CD8-positive, alpha-beta memory T cell (primary cell): Measurements from ENCODE around the gene GUCD1. TPM values are rescaled to one million over a fixed set of nuclear protein-coding genes. Genes with fewer than 3 reads are reported as not detected.
A peak's percentile ranks its signal among the peaks of the same experiment; 100 is the strongest.

Experiments
- CTCF ChIA-PET: fragments of 350-600 bp; sonication (Branson Sonifier 250); formaldehyde crosslinking; loops from one replicate; lab custom pipeline; 2021; ENCODE audit warnings: antibody characterized with exemption; lab: Charles Lee
- POLR2A ChIA-PET: fragments of 350-600 bp; sonication (Branson Sonifier 250); formaldehyde crosslinking; loops from one replicate; lab custom pipeline; 2021; ENCODE audit warnings: antibody characterized with exemption; lab: Charles Lee
- DNase-seq, 5 donors: peaks; one replicate each; pipeline versions ENCODE4 v3.0.0 to v3.0.0-alpha.2; 2020 to 2022; ENCODE audit warnings: mixed read lengths in 1 of 5
- H3K27ac ChIP-seq: one replicate; pipeline ENCODE4 v1.7.0; 2013; ENCODE audit warnings: low read depth, mild to moderate bottlenecking, low read length, moderate library complexity
- H3K27me3 ChIP-seq: 2 replicates; pipeline ENCODE4 v1.7.0; 2013; ENCODE audit warnings: low read length, mild to moderate bottlenecking; ENCODE audit not compliant: insufficient read depth, poor library complexity, severe bottlenecking
- H3K36me3 ChIP-seq: 2 replicates; pipeline ENCODE4 v1.7.0; 2013; ENCODE audit warnings: mild to moderate bottlenecking, low read length, moderate library complexity; ENCODE audit not compliant: insufficient read depth
- H3K4me1 ChIP-seq: 2 replicates; pipeline ENCODE4 v1.7.0; 2013; ENCODE audit warnings: mild to moderate bottlenecking, low read length, moderate library complexity; ENCODE audit not compliant: insufficient read depth
- H3K4me3 ChIP-seq: 2 replicates; pipeline ENCODE4 v1.7.0; 2013; ENCODE audit warnings: mild to moderate bottlenecking, low read length
- H3K9me3 ChIP-seq: 2 replicates; pipeline ENCODE4 v1.7.0; 2013; ENCODE audit warnings: mild to moderate bottlenecking, low read length
- H3K27ac Mint-ChIP-seq, 8 donors: one replicate each; pipeline ENCODE4 v1.8.0; 2020 to 2021; ENCODE audit warnings: mixed read lengths in 8 of 8, mild to moderate bottlenecking in 6 of 8, inconsistent platforms in 3 of 8, moderate library complexity in 3 of 8
- H3K27me3 Mint-ChIP-seq, 2 donors: one replicate each; pipeline ENCODE4 v1.8.0; 2020 to 2021; ENCODE audit warnings: mixed read lengths in 2 of 2, mild to moderate bottlenecking in 1 of 2, moderate library complexity in 1 of 2
- H3K36me3 Mint-ChIP-seq, 3 donors: one replicate each; pipeline ENCODE4 v1.8.0; 2020 to 2021; ENCODE audit warnings: mixed read lengths in 3 of 3, inconsistent platforms in 1 of 3, mild to moderate bottlenecking in 1 of 3
- H3K4me1 Mint-ChIP-seq, 3 donors: one replicate each; pipeline ENCODE4 v1.8.0; 2020 to 2021; ENCODE audit warnings: mixed read lengths in 3 of 3, inconsistent platforms in 1 of 3, mild to moderate bottlenecking in 1 of 3
- H3K4me3 Mint-ChIP-seq, 7 donors: one replicate each; pipeline ENCODE4 v1.8.0; 2020 to 2021; ENCODE audit warnings: mixed read lengths in 7 of 7, mild to moderate bottlenecking in 6 of 7, moderate library complexity in 4 of 7, inconsistent platforms in 2 of 7
- H3K9me3 Mint-ChIP-seq, 5 donors: one replicate each; pipeline ENCODE4 v1.8.0; 2020 to 2022; ENCODE audit warnings: mixed read lengths in 5 of 5, mild to moderate bottlenecking in 3 of 5, moderate library complexity in 2 of 5, inconsistent platforms in 1 of 5
- polyA plus RNA-seq: library from polyadenylated mRNA; unstranded; fragments of 300-500 nt; fragmentation: Illumina TruSeq; gene quantifications from one replicate; pipeline ENCODE4 v1.2.3, GENCODE V29; 2021
- total RNA-seq, 2 experiments: library from RNA; stranded (reverse); gene quantifications; one replicate each; pipeline ENCODE4 v1.2.3, GENCODE V29; 2021

Gene GUCD1
- total and polyA plus RNA-seq, 3 experiments from 2014 or later = 50.8 to 123 (median 115) TPM

DNA sequence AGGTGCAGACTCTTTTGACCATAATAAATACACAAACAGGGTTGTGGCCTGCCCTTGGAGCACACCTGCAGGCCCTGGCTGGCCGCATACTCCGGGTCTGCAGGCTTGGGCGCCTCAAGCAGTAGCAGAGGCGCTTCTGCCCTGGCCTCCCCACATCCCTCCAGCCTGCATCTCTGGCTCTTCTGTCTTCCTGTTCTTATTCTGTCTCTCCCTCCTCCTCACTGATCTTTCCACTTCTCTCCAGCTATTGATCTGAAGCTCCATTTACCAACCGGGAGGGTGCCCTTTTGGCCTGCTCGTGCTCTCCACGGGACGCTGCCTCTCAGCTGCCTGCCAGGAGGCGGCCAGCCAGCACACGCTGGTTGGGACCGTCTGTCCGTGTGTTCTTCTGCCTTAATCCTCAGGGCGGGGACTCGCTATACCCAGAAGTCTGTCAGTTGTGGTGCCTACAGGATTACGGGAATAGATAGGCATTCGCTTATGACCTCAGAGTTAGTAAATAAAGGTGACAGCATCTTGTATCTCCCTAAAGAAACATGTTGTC, 54.6 kb downstream of the GUCD1 start:
- no peaks in the 10 kb centered on the region for H3K9me3 ChIP-seq
- Mint-ChIP-seq H3K27me3 (no peaks in the 10 kb centered on the region), H3K27ac (peak overlapping the region in 2 of 8 donors; percentile 27 to 47), H3K9me3 (no peaks in the 10 kb centered on the region), H3K4me1 (peaks cover 5 to 13% (median 8%) of the 10 kb centered on the region in 3 donors), H3K36me3 (peaks cover 0 to 2% (median 0%) of the 10 kb centered on the region in 3 donors), H3K4me3 (no peak overlapping the region)
- no peak overlapping the region for H3K27ac ChIP-seq
- ChIA-PET CTCF (no interaction called here), POLR2A (no interaction called here)
- peaks cover 4% of the 10 kb centered on the region for H3K4me1 ChIP-seq
- H3K4me3 ChIP-seq = no peak overlapping the region
- H3K36me3 ChIP-seq = no peaks in the 10 kb centered on the region
- H3K27me3 ChIP-seq = no peaks in the 10 kb centered on the region
- no peak for DNase-seq

DNA sequence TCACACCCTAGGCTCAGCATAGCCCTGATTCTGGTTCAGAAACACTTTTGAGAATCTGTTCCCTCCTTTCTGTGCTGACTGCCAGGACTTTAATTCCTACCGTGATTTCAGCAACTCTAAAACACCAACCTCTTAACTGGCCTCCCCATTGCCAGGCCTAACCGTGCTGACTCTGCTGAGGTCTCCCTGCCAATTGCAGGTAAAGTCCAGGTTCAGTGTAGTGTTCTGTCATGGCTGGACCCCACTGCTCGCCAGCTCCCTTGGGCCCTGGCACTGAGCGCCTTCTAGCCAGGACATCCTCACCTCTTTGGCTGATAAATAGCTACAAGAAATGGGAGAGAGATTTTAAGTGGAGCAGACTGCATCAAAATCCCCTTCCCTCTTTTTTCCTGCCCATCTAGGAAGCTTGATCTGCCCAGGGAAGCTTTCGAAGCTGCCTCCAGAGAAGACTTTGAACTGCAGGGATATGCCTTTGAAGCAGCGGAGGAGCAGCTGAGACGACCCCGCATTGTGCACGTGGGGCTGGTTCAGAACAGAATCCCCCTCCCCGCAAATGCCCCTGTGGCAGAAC, 55.1 kb downstream of the GUCD1 start:
- POLR2A ChIA-PET = no interaction called here
- Histone ChIP-seq H3K9me3 (no peaks in the 10 kb centered on the region), H3K27ac (no peak overlapping the region), H3K4me1 (peaks cover 4% of the 10 kb centered on the region), H3K4me3 (no peak overlapping the region), H3K27me3 (no peaks in the 10 kb centered on the region), H3K36me3 (no peaks in the 10 kb centered on the region)
- Mint-ChIP-seq H3K4me1 (peaks cover 5 to 13% (median 8%) of the 10 kb centered on the region in 3 donors), H3K27ac (no peak overlapping the region), H3K9me3 (no peaks in the 10 kb centered on the region), H3K27me3 (no peaks in the 10 kb centered on the region), H3K36me3 (peaks cover 0 to 2% (median 0%) of the 10 kb centered on the region in 3 donors), H3K4me3 (no peak overlapping the region)
- CTCF ChIA-PET = no interaction called here
- DNase-seq = no peak

DNA sequence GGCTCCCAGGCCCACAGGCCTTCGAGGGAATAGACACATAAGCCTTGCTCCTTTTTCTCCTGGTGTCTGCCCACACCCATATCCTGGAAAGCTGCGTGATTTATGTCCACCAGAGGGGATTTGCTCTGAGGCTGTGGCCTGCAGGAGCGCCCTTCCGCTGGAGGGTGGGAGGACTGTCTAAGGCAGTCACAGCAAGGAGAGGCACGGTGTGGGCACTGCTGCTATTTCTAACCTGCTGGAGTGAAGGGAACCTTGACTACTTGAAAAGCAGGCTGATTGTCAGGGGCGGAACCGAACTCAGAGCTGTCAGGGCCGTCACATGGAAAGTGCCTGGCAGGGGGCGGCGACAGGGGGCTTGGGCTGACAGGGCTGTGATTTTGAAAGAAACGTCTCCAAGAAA, 56.1 kb downstream of the GUCD1 start:
- POLR2A ChIA-PET = no interaction called here
- H3K27me3 Mint-ChIP-seq = peaks cover 4 to 5% of the 10 kb centered on the region in 2 donors

DNA sequence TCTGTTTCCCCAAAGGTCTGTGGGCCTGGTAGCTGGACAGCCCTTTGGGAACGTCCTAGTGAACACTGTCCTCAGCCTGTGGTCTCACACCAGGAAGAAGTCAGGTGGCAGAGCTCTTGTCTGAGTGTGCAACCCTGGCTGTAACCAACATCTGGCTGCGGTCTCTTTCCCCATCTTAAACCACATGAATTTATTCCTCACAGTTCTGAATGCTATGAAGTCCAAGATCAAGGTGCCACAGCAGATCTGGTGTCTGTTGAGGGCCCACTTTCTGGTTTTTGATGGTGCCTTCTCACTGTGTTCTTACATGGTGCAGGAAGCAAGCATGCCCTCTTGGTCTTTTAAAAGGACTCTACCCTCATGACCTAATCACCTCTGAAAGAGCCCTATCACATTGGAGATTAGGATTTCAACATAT, 57.1 kb downstream of the GUCD1 start:
- DNase-seq = peak in 1 of 5 donors; percentile 6

More for the DNA sequence above, 56.1 kb downstream of the GUCD1 start:
- H3K4me1 Mint-ChIP-seq = peaks cover 5 to 13% (median 8%) of the 10 kb centered on the region in 3 donors
- Histone ChIP-seq H3K27ac (no peak overlapping the region), H3K4me1 (peaks cover 4% of the 10 kb centered on the region), H3K9me3 (no peaks in the 10 kb centered on the region), H3K27me3 (peaks cover 4% of the 10 kb centered on the region), H3K4me3 (no peak overlapping the region), H3K36me3 (no peaks in the 10 kb centered on the region)
- no peak for DNase-seq
- peaks cover 0 to 2% (median 0%) of the 10 kb centered on the region in 3 donors for H3K36me3 Mint-ChIP-seq
- CTCF ChIA-PET = no interaction called here
- no peak overlapping the region for H3K27ac Mint-ChIP-seq
- H3K4me3 Mint-ChIP-seq = no peak overlapping the region
- H3K9me3 Mint-ChIP-seq = no peaks in the 10 kb centered on the region

DNA sequence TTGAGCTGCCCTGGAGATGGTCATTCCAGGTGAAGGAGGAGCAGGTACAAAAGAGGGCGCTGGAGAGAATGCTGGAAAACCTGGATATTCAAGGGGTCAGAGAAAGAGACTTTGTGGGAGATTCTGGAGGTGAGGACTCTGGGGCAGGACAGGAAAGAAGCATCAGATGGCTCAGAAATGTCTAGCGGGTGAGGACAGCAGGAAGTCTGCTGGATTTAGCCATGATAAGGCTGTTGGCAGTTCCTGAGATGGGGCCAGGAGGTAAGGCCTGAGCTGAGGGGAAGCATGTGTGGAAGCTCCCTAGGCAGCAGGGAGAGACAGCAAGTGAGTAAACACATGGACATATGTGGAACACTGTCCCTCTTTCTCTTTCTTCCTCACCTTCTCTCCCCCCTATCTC, 58.3 kb downstream of the GUCD1 start:
- H3K4me1 Mint-ChIP-seq = peaks cover 5 to 10% (median 8%) of the 10 kb centered on the region in 3 donors
- Histone ChIP-seq H3K36me3 (no peaks in the 10 kb centered on the region), H3K27me3 (peaks cover 4% of the 10 kb centered on the region), H3K4me1 (peaks cover 4% of the 10 kb centered on the region), H3K4me3 (no peak overlapping the region), H3K27ac (no peak overlapping the region), H3K9me3 (no peaks in the 10 kb centered on the region)
- H3K9me3 Mint-ChIP-seq = no peaks in the 10 kb centered on the region
- H3K4me3 Mint-ChIP-seq = no peak overlapping the region
- H3K36me3 Mint-ChIP-seq = peaks cover 0 to 4% (median 3%) of the 10 kb centered on the region in 3 donors
- H3K27me3 Mint-ChIP-seq = peaks cover 4 to 16% of the 10 kb centered on the region in 2 donors
- POLR2A ChIA-PET = no interaction called here
- CTCF ChIA-PET = no interaction called here
- H3K27ac Mint-ChIP-seq = peak overlapping the region in 2 of 8 donors; percentile 2 to 51
- no peak for DNase-seq

More for the DNA sequence above, 57.1 kb downstream of the GUCD1 start:
- no peaks in the 10 kb centered on the region for H3K9me3 Mint-ChIP-seq
- no peaks in the 10 kb centered on the region for H3K9me3 ChIP-seq
- H3K27ac ChIP-seq = no peak overlapping the region
- H3K27ac Mint-ChIP-seq = peak overlapping the region in 3 of 8 donors; percentile 10 to 66 (median 17)
- peaks cover 4% of the 10 kb centered on the region for H3K4me1 ChIP-seq
- ChIA-PET CTCF (no interaction called here), POLR2A (no interaction called here)
- H3K27me3 ChIP-seq = peaks cover 4% of the 10 kb centered on the region
- H3K36me3 Mint-ChIP-seq = peaks cover 0 to 2% (median 0%) of the 10 kb centered on the region in 3 donors
- H3K27me3 Mint-ChIP-seq = peaks cover 4 to 9% of the 10 kb centered on the region in 2 donors
- no peak overlapping the region for H3K4me3 Mint-ChIP-seq
- no peaks in the 10 kb centered on the region for H3K36me3 ChIP-seq
- H3K4me1 Mint-ChIP-seq = peaks cover 5 to 10% (median 8%) of the 10 kb centered on the region in 3 donors
- no peak overlapping the region for H3K4me3 ChIP-seq

DNA sequence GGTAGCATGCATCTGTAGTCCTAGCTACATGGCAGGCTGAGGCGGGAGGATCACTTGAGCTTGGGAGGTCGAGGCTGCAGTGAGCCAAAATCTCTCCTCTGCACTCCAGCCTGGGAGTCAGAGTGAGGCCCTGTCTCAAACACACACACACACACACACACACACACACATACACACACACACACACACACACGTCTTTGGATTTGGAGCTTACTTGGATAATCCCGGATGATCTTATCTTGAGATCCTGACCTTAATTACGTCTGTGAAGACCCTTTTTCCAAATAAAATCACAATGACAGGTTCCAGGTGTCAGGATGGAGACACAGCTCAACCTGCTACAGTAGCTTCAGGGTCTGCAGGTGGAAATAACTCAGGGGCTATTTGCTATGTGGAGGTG, 58.7 kb downstream of the GUCD1 start:
- Mint-ChIP-seq H3K27ac (peak overlapping the region in 1 of 8 donors; percentile 51), H3K36me3 (peaks cover 0 to 4% (median 3%) of the 10 kb centered on the region in 3 donors), H3K27me3 (peaks cover 5 to 16% of the 10 kb centered on the region in 2 donors), H3K4me1 (peaks cover 5 to 10% (median 8%) of the 10 kb centered on the region in 3 donors), H3K4me3 (no peak overlapping the region), H3K9me3 (no peaks in the 10 kb centered on the region)
- no peak overlapping the region for H3K4me3 ChIP-seq
- peaks cover 4% of the 10 kb centered on the region for H3K4me1 ChIP-seq
- peaks cover 4% of the 10 kb centered on the region for H3K27me3 ChIP-seq
- DNase-seq = no peak
- ChIA-PET CTCF (no interaction called here), POLR2A (no interaction called here)
- no peaks in the 10 kb centered on the region for H3K9me3 ChIP-seq
- no peak overlapping the region for H3K27ac ChIP-seq
- H3K36me3 ChIP-seq = no peaks in the 10 kb centered on the region

DNA sequence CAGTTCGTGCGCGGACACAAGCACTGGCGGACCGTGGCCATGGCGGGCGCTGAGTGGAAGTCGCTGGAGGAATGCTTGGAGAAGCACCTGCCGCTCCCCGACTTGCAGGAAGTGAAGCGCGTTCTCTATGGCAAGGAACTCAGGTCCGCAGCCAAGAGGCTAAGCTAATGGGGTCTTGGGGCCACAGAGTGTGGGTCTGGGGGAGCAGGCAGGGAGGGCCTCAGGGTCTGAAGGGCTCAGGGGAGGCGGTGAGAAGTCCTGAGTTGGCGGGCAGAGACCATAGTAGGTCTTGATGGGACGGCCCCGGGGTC, 59.6 kb downstream of the GUCD1 start:
- peaks cover 0 to 4% (median 3%) of the 10 kb centered on the region in 3 donors for H3K36me3 Mint-ChIP-seq
- ChIA-PET POLR2A (no interaction called here), CTCF (no interaction called here)
- H3K27ac Mint-ChIP-seq = no peak overlapping the region
- H3K4me1 ChIP-seq = peaks cover 4% of the 10 kb centered on the region
- no peak for DNase-seq
- no peaks in the 10 kb centered on the region for H3K9me3 ChIP-seq
- H3K4me3 ChIP-seq = no peak overlapping the region
- peaks cover 5 to 10% (median 8%) of the 10 kb centered on the region in 3 donors for H3K4me1 Mint-ChIP-seq
- no peaks in the 10 kb centered on the region for H3K9me3 Mint-ChIP-seq
- H3K27me3 ChIP-seq = peaks cover 4% of the 10 kb centered on the region
- H3K27ac ChIP-seq = no peak overlapping the region
- no peak overlapping the region for H3K4me3 Mint-ChIP-seq
- H3K36me3 ChIP-seq = no peaks in the 10 kb centered on the region
- peaks cover 5 to 16% of the 10 kb centered on the region in 2 donors for H3K27me3 Mint-ChIP-seq

DNA sequence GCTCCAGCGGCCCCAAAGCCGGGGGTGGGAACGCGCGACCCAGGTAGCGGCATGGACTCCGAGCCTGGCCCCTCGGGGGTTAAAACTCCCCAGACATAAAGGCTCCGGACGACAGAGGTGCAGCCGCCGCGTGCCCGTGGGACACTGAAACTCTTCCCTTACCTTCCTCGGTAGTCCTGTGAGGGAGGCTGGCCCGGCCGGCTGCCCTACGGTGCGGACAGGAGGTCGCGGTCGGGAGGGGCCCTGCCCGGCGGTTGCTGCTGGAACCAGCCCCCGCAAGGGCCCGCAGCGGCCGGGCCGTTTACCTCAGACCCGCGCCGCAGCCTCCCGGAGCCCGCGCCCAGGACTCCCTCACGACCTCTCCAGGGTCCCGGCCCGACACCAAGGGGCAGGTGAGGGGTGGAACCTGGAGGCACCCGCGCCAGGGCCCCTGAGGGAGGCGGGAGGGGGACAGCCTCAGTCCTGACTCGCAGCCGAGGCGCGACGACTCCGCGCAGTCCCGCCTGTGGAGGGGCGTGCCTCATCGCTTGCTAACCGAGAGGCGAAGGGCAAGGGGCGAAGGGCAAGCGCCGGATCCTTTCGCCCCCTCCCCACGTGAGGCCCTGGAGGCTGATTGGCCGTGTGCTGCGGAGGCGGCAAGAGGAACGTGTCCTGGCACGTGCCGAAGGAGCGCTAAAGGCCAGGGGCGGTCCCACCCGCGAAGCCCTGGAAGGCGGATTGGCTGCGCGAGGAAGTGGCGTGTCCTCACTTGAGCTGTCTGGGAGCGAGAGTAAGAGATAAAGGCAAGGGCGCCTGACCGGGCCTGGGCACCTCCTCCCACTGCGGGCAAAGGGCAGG, 60.2 kb downstream of the GUCD1 start, which contains the start of gene UPB1:
UPB1 (plus strand) TSS at position 805 of the 837 bp plus-strand sequence. CDS start 72 bp downstream, outside the sequence.
- DNase-seq = no peak
- ChIA-PET POLR2A (no interaction called here), CTCF (no interaction called here)
- H3K36me3 Mint-ChIP-seq = peaks cover 0 to 4% (median 3%) of the 10 kb centered on the region in 3 donors
- Histone ChIP-seq H3K9me3 (no peaks in the 10 kb centered on the region), H3K4me1 (peaks cover 4% of the 10 kb centered on the region), H3K4me3 (no peak within 1 kb of the TSS), H3K27me3 (peaks cover 4% of the 10 kb centered on the region), H3K27ac (no peak within 1 kb of the TSS), H3K36me3 (no peaks in the 10 kb centered on the region)
- H3K27ac Mint-ChIP-seq = no peak within 1 kb of the TSS
- H3K27me3 Mint-ChIP-seq = peaks cover 5 to 16% of the 10 kb centered on the region in 2 donors
- H3K9me3 Mint-ChIP-seq = no peaks in the 10 kb centered on the region
- peaks cover 5 to 10% (median 8%) of the 10 kb centered on the region in 3 donors for H3K4me1 Mint-ChIP-seq
- no peak within 1 kb of the TSS for H3K4me3 Mint-ChIP-seq
